SK-N-MC (cell line): ENCODE data around the gene TRDMT1.

Experiments used
- EZH2 ChIP-seq: fragments of 200-600 bp; sonication (generic); IDR thresholded peaks from one replicate; pipeline ENCODE4 v1.6.1; 2017; ENCODE audit warnings: antibody characterized with exemption
- FOXP2 ChIP-seq: optimal IDR thresholded peaks from 2 replicates; pipeline ENCODE3; 2011; ENCODE audit warnings: mild to moderate bottlenecking, moderate library complexity; ENCODE audit not compliant: insufficient read depth; ENCODE audit errors: extremely low read length, control extremely low read depth
- POLR2AphosphoS5 ChIP-seq: IDR thresholded peaks from 2 replicates; pipeline ENCODE4 v1.6.1; 2012; ENCODE audit warnings: mild to moderate bottlenecking, low read depth, low read length, borderline replicate concordance

- TF ChIP-seq EZH2, result no peak
- no peak for TF ChIP-seq POLR2AphosphoS5
- no peak for TF ChIP-seq FOXP2
Observed at GRCh38 chr10:17181751-17182150, 19.7 kb downstream of the TRDMT1 start.
